Activated effector memory CD4-positive, alpha-beta T cell treated with Interleukin-2 at 50 U/mL for 16 hours (primary cell): ENCODE measurements around the gene TGFBI.

Experiments used
- DNase-seq: peaks from one replicate; pipeline ENCODE4 v3.0.0-alpha.2; 2020

TGFBI gene

DNA sequence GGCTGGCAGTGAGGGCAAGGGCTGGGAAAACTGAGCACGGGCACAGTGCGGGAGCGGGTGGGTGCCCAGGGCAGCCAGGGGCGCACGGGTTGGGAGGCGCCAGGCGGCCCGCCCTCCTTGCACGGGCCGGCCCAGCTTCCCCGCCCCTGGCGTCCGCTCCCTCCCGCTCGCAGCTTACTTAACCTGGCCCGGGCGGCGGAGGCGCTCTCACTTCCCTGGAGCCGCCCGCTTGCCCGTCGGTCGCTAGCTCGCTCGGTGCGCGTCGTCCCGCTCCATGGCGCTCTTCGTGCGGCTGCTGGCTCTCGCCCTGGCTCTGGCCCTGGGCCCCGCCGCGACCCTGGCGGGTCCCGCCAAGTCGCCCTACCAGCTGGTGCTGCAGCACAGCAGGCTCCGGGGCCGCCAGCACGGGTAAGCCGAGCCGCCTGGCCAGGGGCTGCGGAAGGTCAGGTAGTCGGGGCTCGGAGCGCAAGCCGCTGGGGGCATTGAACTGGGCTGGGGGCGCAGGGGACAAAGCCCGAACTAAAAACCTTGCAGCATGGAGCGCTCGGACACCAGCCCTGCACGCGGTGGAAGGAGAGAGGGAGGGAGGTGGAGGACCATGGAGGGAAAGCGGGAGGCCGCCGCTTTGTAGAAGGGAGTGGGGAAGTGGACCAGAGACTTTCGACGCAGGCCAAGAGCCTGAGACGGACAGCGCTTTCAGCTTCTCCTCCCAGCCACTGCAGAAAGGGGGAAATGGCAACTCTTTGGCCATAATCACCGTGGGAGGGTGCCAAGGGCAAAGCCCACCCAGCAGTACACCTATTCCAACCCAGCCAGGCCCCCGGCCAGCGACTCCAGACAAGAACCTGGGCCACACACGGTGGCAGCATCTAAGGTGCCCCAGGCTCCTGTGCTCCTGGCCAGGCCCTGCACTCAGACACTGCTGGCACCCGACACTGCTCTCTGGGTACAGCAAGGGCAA, at the start of gene TGFBI:
TSS of gene TGFBI (plus strand) at position 207 of the 961 bp plus-strand sequence. CDS start at position 275, 68 bp downstream.
- peak; percentile 12 for DNase-seq

DNA sequence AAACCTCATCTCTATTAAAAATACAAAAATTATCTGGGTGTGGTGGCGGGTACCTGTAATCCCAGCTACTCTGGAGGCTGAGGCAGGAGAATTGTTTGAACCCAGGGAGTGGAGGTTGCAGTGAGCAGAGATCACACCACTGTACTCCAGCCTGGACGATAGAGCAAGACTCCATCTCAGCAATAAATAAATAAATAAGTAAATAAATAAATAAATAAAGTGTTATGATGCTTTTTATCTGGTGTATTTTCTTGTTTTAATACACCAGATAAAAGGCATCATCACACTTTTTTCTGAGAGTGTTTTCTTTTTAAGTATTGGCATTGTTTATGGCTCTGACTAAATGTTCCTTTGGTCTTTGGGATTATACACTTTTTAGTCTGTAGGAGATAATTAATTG, 49.8 kb upstream of the TGFBI start:
- no peak for DNase-seq

DNA sequence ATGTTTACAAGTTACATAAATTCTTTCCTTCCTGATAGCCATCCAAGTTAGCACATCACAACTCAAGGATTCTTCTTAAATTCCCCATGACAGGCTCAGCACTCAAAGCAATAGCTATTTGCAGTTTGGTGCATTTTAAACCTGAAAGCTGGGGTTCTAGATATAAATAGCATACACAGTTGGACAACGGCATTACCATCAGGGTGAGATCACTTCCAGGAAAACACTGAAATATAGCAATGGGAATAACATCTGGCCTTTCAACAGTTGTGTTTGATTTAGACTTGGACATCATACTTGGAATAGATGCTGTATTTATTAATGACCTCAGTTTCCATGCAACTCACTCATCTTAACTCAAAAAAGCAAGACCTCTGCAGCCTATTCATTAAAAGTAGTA, 49.3 kb upstream of the TGFBI start:
- no peak for DNase-seq

DNA sequence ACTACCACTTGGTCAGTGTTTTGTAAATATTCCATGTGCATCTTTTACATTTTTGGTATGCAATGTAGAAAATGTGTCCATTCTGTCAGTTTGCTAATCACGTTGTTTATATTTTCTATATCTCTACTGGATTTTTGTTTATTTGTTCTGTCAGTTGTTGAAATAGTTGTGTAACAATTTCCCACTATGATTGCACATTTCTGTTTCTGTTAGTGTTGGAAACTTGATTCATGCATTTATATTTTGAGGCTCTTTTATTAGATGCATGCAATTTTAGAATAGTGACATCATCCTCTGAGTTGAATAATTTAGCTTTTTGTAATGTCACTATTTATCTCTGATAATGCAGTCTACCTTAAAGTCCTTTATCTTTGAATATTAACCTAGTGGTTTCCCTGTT, 48.2 kb upstream of the TGFBI start:
- DNase-seq: no peak

DNA sequence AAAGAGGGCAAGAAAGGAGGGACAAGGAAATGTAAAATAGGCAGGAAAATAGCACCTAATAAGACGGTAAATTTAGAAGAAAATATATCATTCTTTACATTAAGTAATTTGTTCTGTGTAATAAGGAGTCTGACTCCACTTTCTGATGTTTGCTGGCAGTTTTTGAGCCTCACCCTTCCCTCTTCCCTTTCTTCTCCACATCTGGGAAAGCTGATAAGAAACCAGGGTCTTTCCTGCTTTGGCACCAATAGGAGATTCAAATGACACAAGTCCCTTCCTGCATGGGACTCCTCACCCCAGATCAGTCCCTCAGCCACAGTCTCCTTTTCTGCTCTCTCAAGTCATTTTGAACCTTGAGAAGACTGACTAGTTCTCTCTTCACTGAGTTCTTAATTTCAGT, 42.8 kb upstream of the TGFBI start:
- no peak for DNase-seq

DNA sequence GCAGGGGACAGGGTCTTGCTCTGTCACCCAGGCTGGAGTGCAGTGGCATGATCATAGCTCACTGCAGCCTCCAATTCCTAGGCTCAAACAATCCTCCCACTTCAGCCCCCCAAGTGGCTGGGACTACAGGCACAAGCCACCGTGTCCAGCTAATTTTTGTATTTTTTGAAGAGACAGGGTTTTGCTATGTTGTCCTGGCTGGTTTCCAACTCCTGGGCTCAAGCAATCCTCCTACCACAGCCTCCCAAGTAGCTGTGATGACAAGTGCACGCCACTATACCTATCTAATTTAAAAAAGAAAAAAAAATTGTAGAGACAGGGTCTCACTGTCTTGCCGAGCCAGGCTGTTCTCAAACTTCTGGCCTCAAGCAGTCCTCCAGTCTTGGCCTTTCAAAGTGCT, 42.4 kb upstream of the TGFBI start:
- DNase-seq: no peak

DNA sequence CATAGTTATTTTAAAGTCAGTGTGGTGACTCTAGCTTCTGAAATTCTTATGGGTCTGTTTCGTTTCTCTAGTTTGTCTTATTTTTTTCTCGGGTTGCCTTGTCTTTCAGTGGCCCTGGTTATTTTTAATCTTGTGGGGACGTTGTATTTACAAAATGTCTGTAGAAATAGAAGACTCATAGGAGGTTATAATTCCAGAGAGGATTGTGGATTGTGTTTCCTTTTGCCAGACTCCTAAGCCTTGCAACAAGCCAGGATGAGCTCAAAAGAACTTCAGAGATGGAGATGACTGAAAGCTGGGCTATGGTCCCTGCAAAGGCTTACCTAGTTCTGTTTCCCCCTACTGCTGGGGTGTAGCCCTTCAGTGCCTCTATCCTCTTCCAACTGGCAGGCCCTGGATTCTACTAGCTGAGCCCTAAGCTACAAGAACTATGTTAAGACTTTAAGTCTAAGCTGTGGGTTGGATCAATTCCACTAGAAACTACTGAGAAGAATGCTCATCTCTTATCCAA, 41.8 kb upstream of the TGFBI start:
- DNase-seq: no peak

DNA sequence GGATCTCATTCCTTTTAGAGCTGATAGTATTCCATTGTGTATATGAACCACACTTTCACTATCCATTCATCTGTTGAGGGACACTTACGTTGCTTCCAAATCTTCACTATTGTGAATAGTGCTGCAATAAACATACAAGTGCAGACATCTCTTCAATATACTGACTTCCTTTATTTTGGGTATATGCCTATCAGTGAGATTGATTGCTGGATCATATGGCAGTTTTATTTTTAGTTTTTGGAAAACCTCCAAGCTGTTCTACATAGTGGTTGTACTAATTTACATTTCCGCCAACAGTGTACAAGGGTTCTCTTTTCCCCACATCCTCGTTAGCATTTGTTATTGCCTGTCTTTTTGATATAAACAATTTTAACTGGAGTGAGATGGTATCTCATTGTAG, 40.2 kb upstream of the TGFBI start:
- DNase-seq: no peak

DNA sequence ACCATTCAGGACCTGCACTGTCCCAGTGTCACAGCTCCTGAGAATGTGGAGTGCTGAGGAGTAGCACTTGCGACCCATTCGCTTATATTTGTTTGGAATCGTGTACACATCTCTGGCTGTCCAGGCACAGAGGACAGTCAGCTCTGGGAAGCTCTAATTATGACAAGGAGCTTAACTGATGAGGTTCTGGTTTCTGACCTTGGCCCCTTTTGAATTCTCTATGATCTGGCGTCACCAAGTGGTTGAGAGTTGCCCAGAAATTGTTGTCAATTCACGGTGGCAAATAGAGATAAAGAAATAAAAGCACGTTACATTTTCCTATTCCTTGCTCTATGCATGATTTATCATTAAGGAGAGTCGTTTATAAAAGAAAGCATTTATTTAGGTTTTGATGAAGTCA, 39.1 kb upstream of the TGFBI start:
- no peak for DNase-seq

DNA sequence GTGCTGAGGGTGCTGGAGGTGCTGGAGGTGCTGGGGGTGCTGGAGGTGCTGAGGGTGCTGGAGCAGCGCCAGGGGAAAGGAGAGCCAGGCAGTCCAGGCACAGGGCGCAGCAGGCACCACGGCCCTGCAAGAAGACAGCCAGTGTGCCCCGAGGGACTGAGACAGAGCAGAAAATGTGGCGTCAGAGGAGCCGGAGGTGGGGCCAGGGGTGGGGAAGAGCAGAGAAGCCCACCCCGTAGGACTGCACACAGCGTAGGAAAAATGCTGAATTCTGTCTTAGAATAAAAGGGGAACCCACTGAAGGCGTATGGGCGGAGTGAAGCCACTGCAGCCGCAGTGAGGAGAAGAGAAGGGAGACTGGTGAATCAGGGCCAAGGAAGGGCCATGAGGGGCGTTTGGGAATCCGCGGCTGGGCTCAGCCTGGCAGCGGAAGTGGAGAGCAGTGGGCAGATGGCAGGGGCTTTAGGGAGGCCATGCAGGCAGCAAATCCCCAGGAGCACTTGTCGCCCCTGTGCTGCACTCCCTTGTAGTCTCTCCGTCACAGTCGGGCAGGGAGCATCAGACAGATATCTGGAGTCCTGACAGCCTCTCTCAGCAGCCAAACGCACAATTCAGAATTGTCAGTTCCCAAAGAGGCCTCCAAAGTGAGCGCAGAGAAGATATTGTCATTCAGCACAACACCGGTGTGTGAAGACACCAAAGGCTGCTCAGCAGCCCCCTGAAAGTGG, 38.1 kb upstream of the TGFBI start:
- DNase-seq: no peak

DNA sequence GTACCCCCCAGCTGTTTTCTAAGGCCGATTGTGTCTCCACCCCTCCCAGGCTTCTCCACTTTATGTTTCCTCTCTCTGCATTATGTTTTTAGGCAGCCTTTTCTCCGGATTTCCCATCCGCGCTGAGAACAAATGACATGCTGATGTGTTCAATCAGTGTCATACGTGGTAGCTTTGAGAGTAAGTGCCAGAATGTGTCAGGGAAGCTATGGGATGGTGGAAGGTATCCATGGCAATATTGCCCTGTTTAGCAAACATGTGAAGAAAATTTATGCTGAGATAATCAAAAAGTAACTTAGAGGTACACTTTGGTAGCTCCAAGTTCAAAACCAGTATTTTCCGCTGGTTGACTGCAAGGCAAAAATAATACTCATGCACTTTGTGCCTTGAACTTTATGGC, 37.4 kb upstream of the TGFBI start:
- DNase-seq: no peak

DNA sequence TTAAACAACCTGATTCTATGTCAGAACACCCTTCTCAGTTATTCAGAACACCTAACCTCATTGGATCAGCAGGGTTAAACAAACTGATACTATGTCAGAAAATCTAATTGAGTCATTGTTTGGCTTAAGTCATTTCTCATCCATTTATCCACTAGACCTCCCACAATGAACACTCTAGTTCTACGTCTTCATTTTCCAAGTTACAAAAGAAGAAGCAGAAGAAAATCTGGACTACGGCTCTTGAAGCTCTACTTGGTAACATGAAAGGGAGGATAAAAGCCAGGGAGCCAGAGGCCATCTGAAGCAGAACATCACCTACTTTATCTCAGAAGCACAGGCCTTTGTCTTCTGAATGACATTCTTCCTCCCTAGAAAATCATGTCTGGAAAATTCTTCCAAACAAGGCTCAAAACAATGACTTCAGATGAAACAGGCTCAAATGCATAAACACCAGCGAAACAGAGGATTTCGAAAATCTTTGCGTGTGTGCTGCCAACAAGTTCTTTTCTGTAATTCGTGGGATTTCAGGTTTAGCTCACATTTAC, 35.4 kb upstream of the TGFBI start:
- DNase-seq: no peak

DNA sequence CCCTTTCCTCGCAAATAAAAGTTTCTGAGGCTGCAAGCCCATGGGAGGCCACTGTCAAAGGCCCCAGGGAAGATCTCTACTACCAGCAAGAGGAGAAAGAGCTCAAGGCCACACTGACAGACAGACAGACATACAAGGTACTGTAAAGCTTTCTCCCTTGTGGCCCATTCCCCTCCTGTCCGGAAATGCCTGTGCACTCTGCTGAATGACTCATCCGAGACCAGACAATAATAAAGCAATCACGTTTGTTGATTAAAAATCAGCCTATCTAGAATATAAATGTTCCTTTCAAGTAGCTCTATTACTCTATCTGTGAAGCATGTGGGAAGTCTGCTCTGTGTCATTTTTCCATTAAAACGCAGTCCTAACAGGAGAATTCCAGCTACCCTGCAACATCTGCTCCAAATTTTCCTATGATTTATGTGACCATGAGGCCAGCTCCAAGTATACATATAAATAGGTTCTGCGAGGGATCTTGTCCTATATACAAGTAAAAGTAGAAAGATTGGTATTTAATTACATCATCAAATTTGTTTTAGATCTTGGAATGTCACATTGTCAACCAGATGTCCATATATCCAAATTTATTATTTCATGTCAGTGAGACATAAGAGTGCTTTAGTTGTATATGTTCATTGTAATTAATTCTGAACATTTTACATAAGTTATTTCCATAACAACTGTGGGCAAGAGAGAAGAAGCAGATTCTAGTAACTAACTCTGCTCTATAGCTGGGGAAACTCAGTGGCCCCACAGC, 34.7 kb upstream of the TGFBI start:
- no peak for DNase-seq

DNA sequence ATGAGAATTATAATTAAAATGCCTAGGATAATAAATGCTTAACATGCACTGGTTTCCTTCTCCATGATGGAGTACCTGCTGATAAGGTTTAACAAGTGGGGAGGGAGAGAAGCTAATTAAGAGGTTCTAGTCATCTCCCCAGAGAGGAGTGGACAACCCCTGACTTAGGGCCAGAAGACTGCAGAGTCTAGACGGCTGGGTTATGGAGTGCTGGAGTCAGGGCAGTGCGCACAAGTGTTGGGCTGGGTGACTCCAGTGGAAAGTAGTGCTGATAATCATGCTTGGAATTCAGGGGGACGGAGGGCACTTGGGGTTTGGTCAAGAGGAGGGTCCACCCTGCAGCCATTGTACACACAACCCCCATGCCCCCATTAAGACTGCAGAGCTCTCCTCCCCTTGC, 32.8 kb upstream of the TGFBI start:
- no peak for DNase-seq

DNA sequence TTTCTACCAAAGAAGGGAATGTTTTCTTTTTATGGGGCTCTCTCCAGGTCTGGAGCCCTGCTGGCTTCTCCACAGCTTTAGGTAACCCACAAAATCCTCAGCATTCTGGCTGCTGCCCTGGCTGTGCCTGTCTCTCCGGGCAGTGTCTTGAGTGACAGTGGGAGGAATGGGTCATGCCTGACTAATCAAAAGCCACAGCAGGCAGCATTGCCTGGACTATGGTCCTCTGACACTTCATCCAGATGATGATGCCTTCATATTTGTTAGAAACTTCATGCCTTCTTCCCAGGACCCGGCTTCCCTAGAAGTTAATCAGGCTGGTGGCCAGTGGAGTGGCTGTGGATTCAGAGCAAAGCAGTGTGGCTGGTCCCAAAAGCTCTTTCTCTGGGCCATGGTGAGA, 32.2 kb upstream of the TGFBI start:
- DNase-seq: no peak

DNA sequence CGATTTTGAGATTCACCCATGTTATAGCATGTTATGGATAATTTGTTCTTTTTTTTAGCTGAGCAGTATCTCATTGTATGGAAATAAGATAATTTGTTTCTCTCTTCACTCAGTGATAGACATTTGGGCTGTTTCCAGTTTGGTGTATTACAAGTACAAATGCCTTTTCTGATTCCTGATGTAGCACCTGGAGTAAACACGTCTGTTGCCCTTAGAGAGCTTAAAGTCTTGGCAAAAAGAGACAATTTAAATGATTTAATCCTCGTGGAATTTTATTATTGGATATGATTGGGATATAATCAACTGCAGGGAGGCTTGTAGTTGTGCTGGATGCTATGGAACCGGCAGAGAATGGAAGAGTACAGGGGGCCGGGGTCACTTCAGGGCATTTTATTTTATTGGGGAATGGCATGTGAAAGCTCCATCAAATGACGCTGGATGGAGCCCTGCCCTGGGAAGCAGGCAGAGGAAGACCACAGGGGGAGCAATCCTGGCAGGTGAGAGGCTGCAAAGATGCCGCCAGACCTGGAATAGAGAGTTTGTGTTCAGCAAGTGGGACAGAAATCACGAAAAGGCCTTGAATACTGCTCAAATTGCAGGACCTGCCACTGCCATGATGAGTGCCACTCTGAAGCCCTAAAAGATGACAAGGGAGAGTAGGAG, 31.0 kb upstream of the TGFBI start:
- DNase-seq: no peak

DNA sequence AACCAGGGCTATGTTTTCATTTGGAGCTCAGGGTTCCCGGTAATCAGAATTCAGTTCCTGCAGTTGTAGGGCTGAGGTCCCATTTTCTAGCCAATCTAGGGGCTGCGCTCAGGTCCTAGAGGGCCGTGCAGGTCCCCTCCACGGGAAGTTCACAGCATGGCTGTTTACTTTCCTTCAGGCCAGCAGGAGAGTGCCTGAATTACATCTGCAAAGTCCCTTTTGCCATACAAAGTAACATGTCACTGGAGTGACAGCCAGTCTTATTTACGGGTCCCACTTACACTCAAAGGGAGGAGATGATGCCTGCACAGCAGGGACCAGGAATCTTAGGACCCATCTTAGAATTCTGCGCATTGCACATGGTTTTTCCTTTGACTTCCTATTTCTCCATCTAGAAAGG, 29.9 kb upstream of the TGFBI start:
- DNase-seq: no peak

DNA sequence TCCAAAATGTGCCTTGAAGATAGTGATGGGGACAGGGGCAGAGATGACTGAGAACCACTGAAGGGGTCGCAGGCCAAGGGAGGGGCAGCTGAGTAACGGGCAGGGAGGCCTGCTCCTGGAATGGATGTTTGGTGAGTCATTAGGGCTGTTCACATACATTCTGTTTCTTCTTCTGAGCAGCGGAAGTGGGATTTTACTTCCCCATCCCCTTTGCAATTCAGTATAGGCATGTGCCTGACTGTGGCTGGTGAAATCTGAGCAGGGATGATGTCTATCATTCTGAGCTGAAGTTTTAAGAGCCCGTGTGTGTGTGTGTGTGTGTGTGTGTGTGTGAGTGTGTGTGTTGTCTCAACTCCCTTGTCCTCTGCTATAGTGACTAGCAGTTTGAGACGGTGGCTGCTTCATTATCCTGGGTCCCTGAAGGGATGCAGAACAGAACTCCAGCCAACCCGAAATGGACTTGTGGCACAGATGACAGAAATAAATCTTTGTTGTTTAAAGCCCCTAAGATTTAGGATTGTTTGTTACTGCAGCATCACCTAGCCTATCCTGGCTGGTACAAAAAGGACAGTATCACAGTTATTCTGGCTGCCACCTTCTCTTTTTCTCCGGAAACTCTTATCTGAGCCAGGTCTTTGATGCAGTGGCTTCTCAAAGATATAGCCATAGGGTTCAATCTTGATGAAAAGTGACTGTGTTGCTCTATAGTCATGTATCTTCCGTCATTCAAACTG, 29.2 kb upstream of the TGFBI start:
- DNase-seq: no peak

DNA sequence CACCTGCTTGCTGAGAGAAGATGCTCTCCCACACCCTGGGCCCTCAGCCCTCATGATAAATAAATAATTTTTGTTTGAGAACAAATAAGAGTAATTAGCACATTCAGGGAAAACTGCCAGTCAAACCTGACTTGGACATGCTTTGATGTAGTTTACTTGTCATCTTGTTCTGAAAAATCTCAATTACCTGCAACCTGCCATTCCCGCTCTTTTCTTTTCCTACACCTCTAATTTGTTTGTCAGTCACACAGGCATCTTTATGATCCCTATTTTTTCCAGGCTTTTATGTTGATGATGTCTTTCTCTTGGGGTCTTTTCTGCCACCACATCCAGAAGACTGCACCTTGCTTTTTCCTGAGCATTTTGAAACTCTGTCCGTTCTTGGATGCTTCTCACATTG, 28.6 kb upstream of the TGFBI start:
- no peak for DNase-seq

DNA sequence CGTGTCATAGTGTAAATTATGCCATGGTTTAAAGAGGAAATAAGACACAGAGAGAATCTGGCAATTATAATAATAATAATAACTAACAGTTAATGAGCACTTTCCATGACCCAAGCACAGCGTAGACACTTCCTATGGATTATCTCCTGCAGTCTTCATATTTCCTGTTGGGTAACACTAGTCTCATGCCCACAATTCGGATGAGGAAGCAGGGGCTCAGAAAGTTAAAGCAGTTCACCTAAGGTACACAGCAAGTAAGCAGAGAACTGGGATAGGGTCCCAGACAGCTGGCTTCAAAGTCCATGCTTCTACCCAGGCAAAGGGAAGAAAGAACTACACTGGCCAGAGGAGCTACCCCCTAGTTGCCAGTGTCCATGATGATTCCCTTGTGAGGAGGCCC, 27.9 kb upstream of the TGFBI start:
- DNase-seq: no peak

DNA sequence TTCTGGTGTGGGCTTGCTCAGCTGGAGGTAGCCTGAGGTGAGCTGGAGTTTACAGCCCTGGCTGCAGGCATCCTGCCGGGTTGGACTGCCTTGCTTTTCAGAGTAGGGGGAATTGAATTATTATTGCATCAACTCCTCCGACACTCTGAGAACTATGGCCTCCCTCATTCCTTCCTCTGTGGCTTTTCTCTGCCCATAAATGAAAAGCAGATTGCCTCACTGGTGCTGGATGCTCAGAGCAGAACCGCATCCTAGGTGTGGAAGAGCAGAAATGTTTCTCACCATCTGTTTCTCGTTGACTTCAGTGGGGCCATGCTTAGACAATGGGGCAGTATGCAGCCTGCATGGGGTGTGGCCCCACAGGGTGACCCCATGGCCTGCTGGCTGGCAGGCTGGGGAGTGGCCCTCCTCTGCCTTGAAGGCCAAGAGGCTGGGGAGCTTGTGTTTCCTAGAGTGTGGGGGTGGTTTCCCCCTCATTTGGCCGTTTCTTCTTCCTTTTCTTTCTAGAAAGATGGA, 27.3 kb upstream of the TGFBI start:
- no peak for DNase-seq
